Measurements from ENCODE around the gene MPIG6B.

MPIG6B gene

DNA sequence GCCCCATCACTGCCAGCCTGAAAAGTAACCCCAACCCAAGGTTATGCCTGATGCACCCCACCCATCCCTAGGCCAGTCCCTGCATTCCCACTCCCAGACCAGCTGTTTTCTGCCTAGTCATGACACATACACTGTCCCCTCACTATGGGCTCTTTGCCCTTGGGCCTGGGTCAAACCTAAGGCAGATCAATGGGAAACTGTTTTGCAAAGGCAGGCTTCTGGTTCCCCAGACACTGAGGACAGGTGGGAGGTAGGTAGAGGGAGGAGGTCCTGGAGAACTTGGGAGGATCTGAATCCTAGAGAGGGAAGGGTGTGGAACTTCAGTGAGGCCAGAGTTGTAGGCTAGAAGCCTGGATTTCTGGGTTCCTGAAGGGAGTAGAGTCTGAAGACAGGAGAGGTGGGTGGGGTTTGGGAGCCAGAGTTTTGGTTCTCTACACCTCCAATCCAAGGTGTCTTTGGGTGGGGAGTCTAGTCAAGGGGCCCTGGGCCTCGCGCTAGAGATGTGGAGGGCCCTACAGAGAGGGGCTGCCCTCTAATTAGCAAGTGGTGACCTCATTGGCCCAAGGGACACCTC lies 11.2 kb downstream of the MPIG6B start:
- peak overlapping the region; percentile 99 for H3K27ac ChIP-seq (replicated peaks)

GRCh38 chr6:31734821-31735406 lies 11.7 kb downstream of the MPIG6B start:
- TF ChIP-seq CTCF (IDR thresholded peaks at IDR 0.05; ENCODE audit: insufficient read depth, low read length) = no peak
- no peak for TF ChIP-seq REST (IDR thresholded peaks at IDR 0.05; ENCODE audit: insufficient replicate concordance, low read depth)
- no peak for TF ChIP-seq SPI1 (IDR thresholded peaks at IDR 0.05; ENCODE audit: borderline replicate concordance, low read depth)
- TF ChIP-seq GABPA (IDR thresholded peaks at IDR 0.05; ENCODE audit: low read depth) = 0 out of 2 replicates have a peak, but pooled peaks have one; percentile 22
- TF ChIP-seq POLR2AphosphoS5 (IDR thresholded peaks at IDR 0.05; ENCODE audit: low read depth) = no peak; the same call in 1 of the 2 replicates
- peak; percentile 73 to 79 for DNase-seq (ENCODE audit: low read depth in 1 of 2, low spot score in 1 of 2)
- Histone ChIP-seq H3K27me3 (ENCODE audit: insufficient read depth, poor library complexity, severe bottlenecking) (no peaks in the 10 kb centered on the region), H3K4me3 (replicated peaks; ENCODE audit: insufficient read depth, low read length) (peak overlapping the region; percentile 92), H3K27ac (replicated peaks) (peak overlapping the region; percentile 99)

More for the DNA sequence above, 11.2 kb downstream of the MPIG6B start:
- TF ChIP-seq SPI1 (IDR thresholded peaks at IDR 0.05; ENCODE audit: borderline replicate concordance, low read depth) (no peak), GABPA (IDR thresholded peaks at IDR 0.05; ENCODE audit: low read depth) (no peak), CTCF (IDR thresholded peaks at IDR 0.05; ENCODE audit: insufficient read depth, low read length) (no peak), POLR2AphosphoS5 (IDR thresholded peaks at IDR 0.05; ENCODE audit: low read depth) (no peak), REST (IDR thresholded peaks at IDR 0.05; ENCODE audit: insufficient replicate concordance, low read depth) (no peak)
- H3K4me3 ChIP-seq (replicated peaks; ENCODE audit: insufficient read depth, low read length) = peak overlapping the region; percentile 92
- no peak for DNase-seq (ENCODE audit: low read depth in 1 of 2, low spot score in 1 of 2)
- H3K27me3 ChIP-seq (ENCODE audit: insufficient read depth, poor library complexity, severe bottlenecking) = no peaks in the 10 kb centered on the region

GRCh38 chr6:31736021-31736767 lies 13.0 kb downstream of the MPIG6B start, which contains the start of gene CLIC1:
Gene CLIC1 (minus strand): TSS chr6:31736530. CDS start chr6:31736300, 230 bp downstream.
- Histone ChIP-seq H3K4me3 (replicated peaks; ENCODE audit: insufficient read depth, low read length) (peak within 1 kb of the TSS; percentile 92), H3K27me3 (ENCODE audit: insufficient read depth, poor library complexity, severe bottlenecking) (no peaks in the 10 kb centered on the region), H3K27ac (replicated peaks) (peak within 1 kb of the TSS; percentile 99)
- peak; percentile 93 to 96 for DNase-seq (ENCODE audit: low read depth in 1 of 2, low spot score in 1 of 2)
- TF ChIP-seq GABPA (IDR thresholded peaks at IDR 0.05; ENCODE audit: low read depth) (no peak), CTCF (IDR thresholded peaks at IDR 0.05; ENCODE audit: insufficient read depth, low read length) (no peak), SPI1 (IDR thresholded peaks at IDR 0.05; ENCODE audit: borderline replicate concordance, low read depth) (peak; percentile 52; the same call in 1 of the 2 replicates), REST (IDR thresholded peaks at IDR 0.05; ENCODE audit: insufficient replicate concordance, low read depth) (no peak), POLR2AphosphoS5 (IDR thresholded peaks at IDR 0.05; ENCODE audit: low read depth) (peak; percentile 85)

Data from HL-60 (cell line).